Activated effector memory CD4-positive, alpha-beta T cell treated with anti-CD3 and anti-CD28 coated beads, Interleukin-2, amount 50 U/mL, for 16 hours (primary cell): ENCODE measurements around the gene THAP3.
"Not testable (repeated sequence)": the region's sequence is repeated elsewhere in the genome, so short reads cannot be mapped to it uniquely, and the experiment has no call there.

ENCODE experiments used
- DNase-seq: peaks from one replicate; pipeline ENCODE4 v3.0.0-alpha.2; 2020

THAP3 gene

GRCh38 chr1:6635910-6636760 lies 11.5 kb downstream of the THAP3 start:
- no peak for DNase-seq

- not testable (repeated sequence) for DNase-seq
These were observed 12.1 kb downstream of the THAP3 start for GRCh38 chr1:6636778-6637177.

GRCh38 chr1:6637770-6638169 lies 13.1 kb downstream of the THAP3 start:
- no peak for DNase-seq

GRCh38 chr1:6638226-6638625 lies 13.6 kb downstream of the THAP3 start:
- DNase-seq, result no peak

GRCh38 chr1:6640867-6641266 lies 16.2 kb downstream of the THAP3 start:
- not testable (repeated sequence) for DNase-seq

GRCh38 chr1:6645018-6645417 lies 20.4 kb downstream of the THAP3 start:
- DNase-seq, result no peak

- peak; percentile 68 for DNase-seq
These were observed 22.0 kb downstream of the THAP3 start for GRCh38 chr1:6646499-6647148.

GRCh38 chr1:6648556-6648955 lies 23.9 kb downstream of the THAP3 start:
- DNase-seq, result no peak

- no peak for DNase-seq
These were observed 27.2 kb downstream of the THAP3 start for GRCh38 chr1:6651909-6652308.

GRCh38 chr1:6652986-6653385 lies 28.3 kb downstream of the THAP3 start:
- no peak for DNase-seq

- DNase-seq, result no peak
These were observed 29.0 kb downstream of the THAP3 start for GRCh38 chr1:6653436-6654290.

- DNase-seq, result no peak
These were observed 32.5 kb downstream of the THAP3 start for GRCh38 chr1:6657138-6657537.

- no peak for DNase-seq
These were observed 33.8 kb downstream of the THAP3 start for GRCh38 chr1:6658359-6659060.

GRCh38 chr1:6660415-6661049 lies 35.9 kb downstream of the THAP3 start:
- DNase-seq, result no peak

GRCh38 chr1:6662468-6662867 lies 37.8 kb downstream of the THAP3 start:
- not testable (repeated sequence) for DNase-seq

- DNase-seq, result no peak
These were observed 42.0 kb downstream of the THAP3 start for GRCh38 chr1:6666696-6667095.

- peak; percentile 42 for DNase-seq
These were observed 42.5 kb downstream of the THAP3 start for GRCh38 chr1:6667139-6667538.

- peak; percentile 24 for DNase-seq
These were observed 43.8 kb downstream of the THAP3 start for GRCh38 chr1:6668503-6668902.

- no peak for DNase-seq
These were observed 47.9 kb downstream of the THAP3 start for GRCh38 chr1:6672558-6672957.

GRCh38 chr1:6673816-6674398 lies 49.2 kb downstream of the THAP3 start:
- DNase-seq, result no peak

GRCh38 chr1:6674771-6675170 lies 50.1 kb downstream of the THAP3 start:
- DNase-seq, result no peak

- no peak for DNase-seq
These were observed 51.3 kb downstream of the THAP3 start for GRCh38 chr1:6675941-6676340.
